ENCODE data around the gene AGXT.

DNA sequence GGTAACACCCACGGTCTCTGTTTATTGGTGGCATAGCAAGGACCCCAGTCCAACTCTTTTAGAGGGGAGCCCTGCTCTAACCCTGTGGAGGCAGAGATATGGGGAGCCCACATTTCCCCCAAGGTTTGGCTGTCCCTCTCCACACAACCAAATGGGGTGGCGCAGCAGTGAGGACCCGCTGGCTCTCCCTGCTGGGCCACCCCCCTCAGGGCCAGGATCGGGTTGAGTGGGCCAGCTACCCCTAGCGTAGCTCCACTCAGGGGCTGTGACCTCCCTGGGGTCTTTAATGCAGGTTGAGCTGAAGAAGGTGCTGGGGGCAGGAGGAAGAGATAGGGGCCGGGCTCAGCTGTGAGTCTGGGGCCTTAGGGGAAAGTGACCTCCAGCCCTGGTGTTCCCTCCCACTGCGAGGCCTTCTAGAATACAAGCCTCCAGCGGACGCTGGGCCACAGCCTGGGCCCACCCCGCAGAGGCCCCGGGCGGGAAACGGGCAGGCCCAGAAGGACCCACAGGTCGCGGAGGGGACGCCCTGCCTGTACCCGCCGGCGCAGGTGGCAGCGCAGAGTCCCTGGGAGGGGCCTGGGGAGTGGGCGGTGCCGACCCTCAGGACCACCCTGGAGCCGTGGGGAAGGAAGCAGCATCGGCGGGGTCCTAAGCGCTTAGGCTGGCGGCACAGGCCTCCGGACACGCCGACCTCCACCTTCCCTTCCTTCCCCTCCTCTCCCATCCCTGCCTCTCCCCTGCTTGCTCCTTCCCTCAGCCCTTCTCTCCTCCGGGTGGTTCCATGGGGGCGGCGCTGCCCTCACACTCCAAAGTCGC, 47.1 kb downstream of the AGXT start:
- TF ChIP-seq, protein P1, sequence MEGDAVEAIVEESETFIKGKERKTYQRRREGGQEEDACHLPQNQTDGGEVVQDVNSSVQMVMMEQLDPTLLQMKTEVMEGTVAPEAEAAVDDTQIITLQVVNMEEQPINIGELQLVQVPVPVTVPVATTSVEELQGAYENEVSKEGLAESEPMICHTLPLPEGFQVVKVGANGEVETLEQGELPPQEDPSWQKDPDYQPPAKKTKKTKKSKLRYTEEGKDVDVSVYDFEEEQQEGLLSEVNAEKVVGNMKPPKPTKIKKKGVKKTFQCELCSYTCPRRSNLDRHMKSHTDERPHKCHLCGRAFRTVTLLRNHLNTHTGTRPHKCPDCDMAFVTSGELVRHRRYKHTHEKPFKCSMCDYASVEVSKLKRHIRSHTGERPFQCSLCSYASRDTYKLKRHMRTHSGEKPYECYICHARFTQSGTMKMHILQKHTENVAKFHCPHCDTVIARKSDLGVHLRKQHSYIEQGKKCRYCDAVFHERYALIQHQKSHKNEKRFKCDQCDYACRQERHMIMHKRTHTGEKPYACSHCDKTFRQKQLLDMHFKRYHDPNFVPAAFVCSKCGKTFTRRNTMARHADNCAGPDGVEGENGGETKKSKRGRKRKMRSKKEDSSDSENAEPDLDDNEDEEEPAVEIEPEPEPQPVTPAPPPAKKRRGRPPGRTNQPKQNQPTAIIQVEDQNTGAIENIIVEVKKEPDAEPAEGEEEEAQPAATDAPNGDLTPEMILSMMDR (IDR thresholded peaks at IDR 0.05): no peak
- TF ChIP-seq POLR2A (IDR thresholded peaks at IDR 0.05): no peak
